ENCODE data around the gene KIF26B.

DNA sequence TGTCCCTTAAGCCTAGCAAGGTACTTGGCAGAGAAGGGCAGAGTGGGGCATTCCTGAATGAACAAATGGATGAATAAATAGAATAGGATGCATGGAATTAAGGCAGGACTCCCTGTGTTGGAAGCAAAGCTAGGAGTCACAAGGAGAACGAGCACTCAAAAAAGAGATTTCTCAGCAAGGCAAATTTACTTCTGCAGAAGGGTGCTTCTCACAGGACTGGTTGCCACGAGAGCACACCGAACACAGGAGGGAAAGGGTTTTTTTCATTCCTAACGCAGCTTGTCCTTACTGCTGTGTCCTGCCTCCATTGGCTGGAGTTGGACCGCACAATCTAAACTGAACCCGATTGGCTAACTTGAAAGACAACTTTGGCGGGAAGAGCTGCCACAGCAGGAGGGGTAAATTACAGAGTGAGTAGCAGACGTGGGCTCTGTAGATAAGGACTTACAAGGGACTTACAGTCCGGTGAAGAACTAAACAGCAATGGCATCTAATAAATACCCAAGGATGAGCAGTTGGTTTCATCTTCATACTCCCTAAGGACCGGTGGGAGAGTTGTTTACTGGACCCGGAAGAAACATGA lies 52.4 kb downstream of the KIF26B start:
- TF ChIP-seq CTCF (IDR thresholded peaks at IDR 0.05; ENCODE audit: low read length) = no peak
- no peak for TF ChIP-seq EZH2 (IDR thresholded peaks at IDR 0.05; ENCODE audit: borderline replicate concordance, low read length)
